Muscle of leg (tissue), 11 donors: Measurements from ENCODE around the gene SYNJ2. TPM values are rescaled to one million over a fixed set of nuclear protein-coding genes. Genes with fewer than 3 reads are reported as not detected.

Experiments used
- DNase-seq: peaks from one replicate; pipeline ENCODE4 v3.0.0; 2013
- H3K27ac ChIP-seq: one replicate; pipeline ENCODE4 v1.5.1; 2013; ENCODE audit warnings: mild to moderate bottlenecking, low read length, control low read depth
- H3K27me3 ChIP-seq: one replicate; pipeline ENCODE4 v1.6.1; 2013; ENCODE audit warnings: low read length; ENCODE audit not compliant: control insufficient read depth, insufficient read depth
- H3K36me3 ChIP-seq: one replicate; pipeline ENCODE4 v1.6.1; 2013; ENCODE audit warnings: low read length; ENCODE audit not compliant: control insufficient read depth, insufficient read depth
- H3K4me1 ChIP-seq: one replicate; pipeline ENCODE4 v1.6.1; 2013; ENCODE audit warnings: low read length; ENCODE audit not compliant: control insufficient read depth, insufficient read depth
- H3K4me3 ChIP-seq: one replicate; pipeline ENCODE4 v1.5.1; 2013; ENCODE audit warnings: low read length, control low read depth
- H3K9me3 ChIP-seq: replicated peaks from 2 replicates; pipeline ENCODE4 v1.6.1; 2013; ENCODE audit warnings: low read depth, low read length; ENCODE audit not compliant: control insufficient read depth
- WGBS: methylation state at CpG from one replicate; pipeline ENCODE4 v1.1.5; 2013; ENCODE audit warnings: missing lambda C conversion rate; ENCODE audit not compliant: insufficient coverage; 5-methylcytosine and 5-hydroxymethylcytosine counted together
- polyA plus RNA-seq, 8 donors: library from polyadenylated mRNA; unstranded; fragments of 120-200 nt; gene quantifications; one replicate each; pipeline versions ENCODE4 v1.2.1 to v1.2.3, GENCODE V29; 2013; ENCODE audit warnings: inconsistent platforms in 1 of 8, low replicate concordance in 1 of 8; ENCODE audit not compliant: insufficient read length in 8 of 8, insufficient read depth in 1 of 8
- total RNA-seq: library from RNA; stranded (reverse); fragments of 120-200 nt; gene quantifications from one replicate; pipeline ENCODE4 v1.2.4, GENCODE V29; 2013

Gene SYNJ2
- total and polyA plus RNA-seq, 9 donors = 7.7 to 11.3 (median 9.7) TPM

DNA sequence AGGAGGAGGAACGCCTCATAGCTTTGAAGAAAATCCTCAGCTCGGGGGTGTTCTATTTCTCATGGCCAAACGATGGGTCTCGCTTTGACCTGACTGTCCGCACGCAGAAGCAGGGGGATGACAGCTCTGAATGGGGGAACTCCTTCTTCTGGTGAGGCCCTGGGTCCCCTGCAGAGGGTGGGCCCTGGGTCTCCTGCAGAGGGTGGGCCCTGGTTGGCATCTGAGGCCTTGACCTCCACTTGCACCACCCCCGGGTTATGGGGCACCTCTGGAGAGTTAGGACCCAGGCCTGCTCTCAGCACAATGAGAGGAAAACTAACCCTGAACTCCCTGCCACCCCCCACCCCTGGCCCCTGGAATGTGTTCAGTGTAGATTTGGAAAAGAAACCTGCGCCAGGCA is 47.2 kb downstream of the SYNJ2 start:
- no peak overlapping the region for H3K4me3 ChIP-seq
- no CpG with 5 or more reads among the region's 8 CpGs for WGBS
- no peak overlapping the region for H3K27ac ChIP-seq
- H3K9me3 ChIP-seq = no peaks in the 10 kb centered on the region
- H3K36me3 ChIP-seq = peaks cover 15% of the 10 kb centered on the region
- no peak for DNase-seq
- H3K4me1 ChIP-seq = peaks cover 67% of the 10 kb centered on the region
- H3K27me3 ChIP-seq = no peaks in the 10 kb centered on the region

DNA sequence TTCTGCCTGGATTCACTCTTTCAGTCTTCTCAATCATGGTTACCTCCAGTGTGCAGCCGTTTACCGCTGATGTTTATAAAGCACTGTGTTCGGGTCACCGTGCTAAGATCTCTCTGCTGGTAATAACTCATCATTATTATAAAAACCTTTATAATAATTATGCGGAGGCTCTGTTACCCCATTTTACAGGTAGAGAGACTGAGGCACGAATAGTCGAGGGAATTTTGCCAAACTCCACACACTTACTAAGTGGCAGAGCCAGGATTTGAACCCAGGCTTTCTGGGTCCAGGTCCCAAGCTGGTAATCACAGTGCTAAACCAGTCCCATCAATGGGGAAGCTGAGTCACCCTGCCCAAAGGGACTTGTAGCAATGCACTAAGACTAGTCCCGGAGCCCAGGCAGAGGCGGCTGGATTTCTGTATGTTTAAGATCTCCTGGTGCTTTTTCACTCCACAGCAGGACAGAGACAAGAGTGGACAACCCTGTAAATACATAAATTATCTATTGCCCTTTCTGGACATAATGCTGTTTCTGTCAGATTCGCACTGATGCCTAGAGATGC is 48.1 kb downstream of the SYNJ2 start:
- peaks cover 65% of the 10 kb centered on the region for H3K4me1 ChIP-seq
- no peaks in the 10 kb centered on the region for H3K27me3 ChIP-seq
- no peak for DNase-seq
- H3K27ac ChIP-seq = no peak overlapping the region
- no peak overlapping the region for H3K4me3 ChIP-seq
- WGBS = no CpG with 5 or more reads among the region's 10 CpGs
- peaks cover 15% of the 10 kb centered on the region for H3K36me3 ChIP-seq
- H3K9me3 ChIP-seq = no peaks in the 10 kb centered on the region

DNA sequence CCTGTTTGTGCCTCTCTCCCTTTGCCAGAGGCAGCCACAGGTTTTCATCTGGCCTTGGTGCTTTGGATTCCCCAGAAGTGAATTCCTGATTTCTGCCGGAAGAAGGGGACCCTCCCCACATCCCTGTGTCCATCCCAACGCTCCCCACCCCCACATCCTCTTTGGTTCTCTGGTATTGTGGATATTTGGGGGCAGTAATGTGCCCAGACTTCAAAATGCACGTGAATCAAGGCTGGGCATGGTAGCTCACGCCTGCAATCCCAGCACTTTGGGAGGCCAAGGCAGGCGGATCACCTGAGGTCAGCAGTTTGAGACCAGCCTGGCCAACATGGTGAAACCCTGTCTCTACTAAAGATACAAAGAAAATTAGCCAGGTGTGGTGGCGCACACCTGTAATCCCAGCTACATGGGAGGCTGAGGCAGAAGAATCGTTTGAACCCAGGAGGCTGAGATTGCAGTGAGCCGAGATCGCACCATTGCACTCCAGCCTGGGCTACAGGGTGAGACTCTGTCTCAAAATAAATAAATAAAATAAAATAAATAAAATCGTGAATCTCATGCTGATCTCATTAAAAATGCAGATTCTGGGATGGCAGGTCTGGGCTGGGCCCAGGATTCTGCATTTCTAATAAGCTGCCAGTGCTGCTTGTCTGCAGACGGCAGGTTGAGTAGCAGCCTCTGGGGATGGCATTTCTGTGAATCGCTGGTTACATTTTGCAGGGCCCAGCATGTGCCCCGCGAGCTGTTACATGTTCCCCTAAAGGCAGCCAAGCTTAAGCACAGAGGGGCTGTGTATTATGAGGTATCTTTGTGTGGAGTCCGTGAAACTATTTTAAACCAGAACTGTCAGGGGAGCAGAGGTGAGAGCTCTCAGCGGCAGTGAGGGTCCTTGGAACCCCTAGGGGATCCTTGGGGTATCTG is 49.0 kb downstream of the SYNJ2 start:
- 87% methylated on average over 9 of the region's 16 CpGs for WGBS
- Histone ChIP-seq H3K27ac (no peak overlapping the region), H3K36me3 (peaks cover 15% of the 10 kb centered on the region), H3K9me3 (no peaks in the 10 kb centered on the region), H3K4me1 (peaks cover 59% of the 10 kb centered on the region), H3K4me3 (no peak overlapping the region), H3K27me3 (no peaks in the 10 kb centered on the region)
- DNase-seq = no peak

DNA sequence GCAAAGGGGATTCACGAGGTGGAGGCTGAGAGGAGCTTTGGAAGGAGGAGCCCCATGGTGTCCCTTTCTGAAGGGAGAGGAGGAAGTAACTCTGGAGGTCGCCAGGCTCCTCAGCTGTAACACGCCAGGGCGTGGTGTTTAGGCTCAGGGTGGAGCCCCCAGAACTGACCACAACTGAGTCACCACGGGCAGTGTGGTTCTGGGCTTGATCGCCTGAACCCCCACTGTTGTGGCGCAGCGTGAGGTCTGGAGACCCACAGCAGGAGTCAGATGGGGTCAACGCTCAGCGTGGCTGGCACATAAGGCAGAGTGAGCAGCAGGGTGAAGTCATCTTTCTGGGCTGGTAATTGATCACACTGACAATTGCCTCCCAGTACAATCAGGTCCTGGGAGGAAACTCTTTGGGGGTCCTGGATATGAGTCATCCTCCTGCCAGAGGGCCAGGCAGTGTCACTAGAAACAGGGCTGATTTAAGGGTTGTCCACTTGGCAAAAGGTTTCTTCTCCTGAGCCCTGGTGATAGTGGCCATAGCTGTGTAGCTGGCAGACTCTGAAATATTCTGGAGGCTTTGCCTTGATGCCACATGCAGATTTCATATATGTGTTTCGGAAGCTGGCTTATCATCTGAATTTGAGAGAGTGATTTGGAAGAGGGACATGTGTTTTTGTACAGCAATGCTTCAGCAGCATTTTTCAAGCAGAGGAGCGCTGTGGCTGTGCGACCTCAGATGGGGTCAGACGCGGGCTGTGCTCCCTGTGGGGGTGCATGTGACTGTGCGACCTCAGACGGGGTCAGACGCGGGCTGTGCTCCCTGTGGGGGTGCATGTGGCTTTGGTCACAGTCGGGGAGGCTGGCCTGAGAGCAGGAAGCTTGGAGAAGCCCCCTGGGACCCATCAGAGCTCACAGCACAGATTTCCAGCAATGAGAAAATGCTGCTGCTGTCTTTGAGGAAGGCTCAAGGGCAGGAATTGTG is 50.0 kb downstream of the SYNJ2 start:
- peaks cover 48% of the 10 kb centered on the region for H3K4me1 ChIP-seq
- WGBS = 46% methylated on average over 17 of the region's 20 CpGs
- no peaks in the 10 kb centered on the region for H3K27me3 ChIP-seq
- H3K27ac ChIP-seq = peak overlapping the region; percentile 44
- peaks cover 15% of the 10 kb centered on the region for H3K36me3 ChIP-seq
- DNase-seq = peak; percentile 80
- no peaks in the 10 kb centered on the region for H3K9me3 ChIP-seq
- H3K4me3 ChIP-seq = no peak overlapping the region

DNA sequence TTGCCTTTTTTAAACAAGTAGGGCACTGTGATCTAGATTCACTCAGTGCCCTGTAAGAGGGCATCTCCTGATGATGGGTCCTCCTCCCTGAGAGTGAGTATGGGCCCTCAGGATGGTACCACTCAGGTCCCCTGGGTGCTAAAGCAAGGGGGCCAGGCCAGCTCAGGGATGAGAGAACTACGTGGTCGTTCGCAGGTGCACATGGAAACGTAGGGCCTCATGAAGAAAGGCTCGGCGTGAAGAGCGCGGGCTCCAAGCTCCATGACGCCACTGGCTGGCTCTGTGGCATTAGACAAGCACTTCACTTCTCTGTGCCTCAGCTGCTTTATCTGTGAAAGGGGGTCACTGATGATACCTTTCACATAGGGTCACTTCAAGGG is 50.7 kb downstream of the SYNJ2 start:
- H3K27me3 ChIP-seq = no peaks in the 10 kb centered on the region
- H3K9me3 ChIP-seq = no peaks in the 10 kb centered on the region
- H3K4me3 ChIP-seq = no peak overlapping the region
- 85% methylated on average over 4 of the region's 9 CpGs for WGBS
- H3K4me1 ChIP-seq = peaks cover 42% of the 10 kb centered on the region
- H3K27ac ChIP-seq = peak overlapping the region; percentile 44
- H3K36me3 ChIP-seq = peaks cover 15% of the 10 kb centered on the region
- no peak for DNase-seq

DNA sequence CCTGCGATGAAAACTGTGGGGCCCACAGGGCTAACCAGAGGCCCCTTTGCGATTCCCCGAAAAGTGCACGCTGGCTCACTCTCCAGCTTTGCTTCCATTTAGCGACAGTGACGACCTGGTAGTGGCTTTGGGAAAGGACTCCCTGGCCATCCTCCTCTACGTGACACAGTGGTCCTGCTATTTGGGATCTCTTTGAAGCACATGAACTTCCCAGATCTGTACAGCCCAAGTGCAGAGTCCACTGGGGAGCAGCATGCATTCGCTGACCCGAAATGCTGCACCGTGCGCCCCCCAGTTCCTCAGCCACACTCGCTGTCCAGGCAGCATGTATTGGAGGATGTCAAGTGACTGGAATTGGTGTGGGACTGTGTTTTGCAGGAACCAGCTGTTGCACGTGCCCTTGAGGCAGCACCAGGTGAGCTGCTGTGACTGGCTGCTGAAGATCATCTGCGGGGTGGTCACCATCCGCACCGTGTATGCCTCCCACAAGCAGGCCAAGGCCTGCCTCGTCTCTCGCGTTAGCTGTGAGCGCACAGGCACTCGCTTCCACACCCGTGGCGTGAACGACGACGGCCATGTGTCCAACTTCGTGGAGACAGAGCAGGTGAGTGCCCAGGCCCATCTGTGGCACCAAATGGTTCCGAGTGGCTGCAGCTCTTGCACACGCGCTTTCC is 51.6 kb downstream of the SYNJ2 start:
- no peaks in the 10 kb centered on the region for H3K9me3 ChIP-seq
- no peak for DNase-seq
- no peaks in the 10 kb centered on the region for H3K27me3 ChIP-seq
- H3K4me1 ChIP-seq = peaks cover 39% of the 10 kb centered on the region
- 93% methylated on average over 29 of the region's 30 CpGs for WGBS
- H3K36me3 ChIP-seq = peaks cover 17% of the 10 kb centered on the region
- H3K27ac ChIP-seq = no peak overlapping the region
- no peak overlapping the region for H3K4me3 ChIP-seq

DNA sequence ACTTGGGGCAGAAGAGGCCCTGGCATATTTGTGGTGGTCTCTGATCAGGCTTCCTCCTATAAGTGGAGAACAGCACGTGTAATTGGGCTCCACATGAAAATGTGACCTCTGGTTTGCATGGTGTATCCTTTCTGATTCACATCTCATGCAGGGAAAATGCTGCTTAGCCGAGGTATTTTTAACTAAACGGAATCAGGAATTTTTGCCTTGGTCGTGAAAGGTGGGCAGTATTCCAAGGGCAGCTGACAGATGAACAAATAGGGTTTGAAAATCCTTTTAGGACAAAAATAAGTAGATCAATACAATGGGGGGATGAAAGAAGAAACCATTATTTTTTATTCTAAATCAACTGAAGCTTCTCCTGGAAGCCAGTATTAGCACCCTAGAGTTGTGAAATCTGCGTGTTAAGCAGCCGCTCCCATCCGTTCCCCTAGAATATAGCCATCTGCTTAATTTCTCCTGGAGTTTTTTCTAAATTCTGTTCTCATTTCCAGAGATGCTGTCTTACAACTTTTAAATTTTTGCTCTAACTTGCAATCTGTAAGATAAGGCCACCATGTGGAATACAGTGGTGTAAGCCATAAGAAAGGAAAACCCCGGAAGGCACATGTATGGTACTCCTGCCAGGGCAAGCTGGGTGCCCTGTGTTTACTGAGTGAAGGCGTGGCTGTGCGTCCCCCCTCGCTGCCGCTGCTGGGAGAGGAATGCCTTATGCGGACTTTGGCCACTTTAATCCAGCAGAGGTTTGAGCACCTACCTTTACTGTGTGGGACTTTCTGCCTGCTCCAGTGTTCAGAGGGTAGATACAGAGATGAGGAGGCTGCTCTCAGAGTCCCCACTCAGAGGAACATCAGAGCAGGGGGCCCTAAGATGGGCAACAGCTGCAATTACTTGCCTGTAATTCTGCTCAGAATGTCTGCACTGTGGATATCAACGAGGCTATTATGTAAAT is 52.4 kb downstream of the SYNJ2 start:
- WGBS = 67% methylated on average over 11 of the region's 14 CpGs
- Histone ChIP-seq H3K27me3 (no peaks in the 10 kb centered on the region), H3K4me3 (no peak overlapping the region), H3K36me3 (peaks cover 14% of the 10 kb centered on the region), H3K27ac (no peak overlapping the region), H3K4me1 (peaks cover 37% of the 10 kb centered on the region), H3K9me3 (no peaks in the 10 kb centered on the region)
- DNase-seq = no peak

DNA sequence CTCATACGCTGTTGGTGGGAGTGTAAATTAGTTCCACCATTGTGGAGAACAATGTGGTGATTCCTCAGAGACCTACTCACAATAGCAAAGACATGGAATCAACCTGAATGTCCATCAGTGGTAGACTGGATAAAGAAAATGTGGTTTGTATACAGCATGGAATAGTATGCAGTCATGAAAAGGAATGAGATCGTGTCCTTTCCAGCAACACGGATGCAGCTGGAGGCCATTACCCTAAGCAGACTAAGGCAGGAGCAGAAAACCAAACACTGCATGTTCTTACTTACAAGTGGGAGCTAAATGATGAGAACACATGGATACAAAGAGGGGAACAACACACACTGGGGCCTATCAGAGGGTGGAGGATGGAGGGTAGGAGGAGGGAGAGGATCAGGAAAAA is 54.6 kb downstream of the SYNJ2 start:
- H3K27me3 ChIP-seq = no peaks in the 10 kb centered on the region
- no peak for DNase-seq
- H3K4me3 ChIP-seq = no peak overlapping the region
- H3K36me3 ChIP-seq = peaks cover 9% of the 10 kb centered on the region
- H3K9me3 ChIP-seq = no peaks in the 10 kb centered on the region
- WGBS = no CpG with 5 or more reads among the region's 3 CpGs
- no peak overlapping the region for H3K27ac ChIP-seq
- peaks cover 48% of the 10 kb centered on the region for H3K4me1 ChIP-seq

DNA sequence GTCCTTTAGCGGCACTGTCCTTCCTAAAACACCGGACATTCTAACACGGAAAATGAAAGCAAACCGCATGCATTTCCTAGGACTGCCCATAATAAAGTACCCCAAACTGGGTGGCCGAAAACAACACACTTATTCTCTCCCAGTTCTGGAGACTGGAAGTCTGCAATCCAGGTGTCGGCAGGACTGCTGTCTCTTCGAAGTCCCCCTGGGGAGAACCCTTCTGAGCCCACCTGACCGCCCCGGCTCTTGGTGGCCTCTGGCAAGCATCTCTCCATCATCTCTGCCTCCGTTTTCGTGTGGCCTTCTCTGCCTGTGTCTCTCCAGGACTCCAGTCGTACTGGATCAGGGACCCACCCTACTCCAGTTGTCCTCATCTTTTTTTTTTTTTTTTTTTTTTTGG is 55.4 kb downstream of the SYNJ2 start:
- peaks cover 9% of the 10 kb centered on the region for H3K36me3 ChIP-seq
- H3K4me3 ChIP-seq = no peak overlapping the region
- 92% methylated on average over 12 of the region's 12 CpGs for WGBS
- DNase-seq = no peak
- H3K27ac ChIP-seq = no peak overlapping the region
- H3K9me3 ChIP-seq = no peaks in the 10 kb centered on the region
- H3K4me1 ChIP-seq = peaks cover 43% of the 10 kb centered on the region
- H3K27me3 ChIP-seq = no peaks in the 10 kb centered on the region
